NT2/D1 (cell line): Measurements from ENCODE around the gene BACH2.

ENCODE experiments used
- SUZ12 ChIP-seq: IDR thresholded peaks from 2 replicates; pipeline ENCODE4 v1.6.1; 2011; ENCODE audit not compliant: insufficient read length, insufficient read depth; ENCODE audit errors: extremely low read depth
- YY1 ChIP-seq: IDR thresholded peaks from 2 replicates; pipeline ENCODE4 v1.6.1; 2011; ENCODE audit not compliant: insufficient read length, insufficient read depth
- ZNF274 ChIP-seq: IDR thresholded peaks from 2 replicates; pipeline ENCODE4 v1.6.1; 2011; ENCODE audit warnings: mild to moderate bottlenecking, low read depth, low read length

GRCh38 chr6:89888138-89888514 lies 408.5 kb downstream of the BACH2 start:
- TF ChIP-seq YY1 (no peak), ZNF274 (no peak), SUZ12 (no peak)
